ENCODE data around the gene BCAM.

- no peak for TF ChIP-seq CTCF (IDR thresholded peaks at IDR 0.05; ENCODE audit: low read depth, low read length)
- TF ChIP-seq EZH2phosphoT487 (IDR thresholded peaks at IDR 0.05; ENCODE audit: low read depth): no peak
These were observed 61.0 kb downstream of the BCAM start for GRCh38 chr19:44869733-44870470.

Data from OCI-LY3 (cell line).